GM23338 (cell line): ENCODE results near the gene COL4A5. TPM values are rescaled to one million over a fixed set of nuclear protein-coding genes. Genes with fewer than 3 reads are reported as not detected.

Experiments used
- ATAC-seq: fragments of 200-7000 bp; cut with Tn5 transposase; 3 replicates; pipeline ENCODE4 v1.9.1; 2020
- DNase-seq: peaks from one replicate; pipeline ENCODE4 v3.0.0-alpha.2; 2015; ENCODE audit warnings: low spot score
- H2AFZ ChIP-seq: fragments of 200-600 bp; sonication (generic); 2 replicates; pipeline ENCODE4 v1.8.0; 2016; ENCODE audit warnings: antibody characterized with exemption, mild to moderate bottlenecking, moderate library complexity
- H3F3A ChIP-seq: fragments of 200-600 bp; sonication (generic); replicated peaks from 2 replicates; pipeline ENCODE4 v1.8.0; 2017; ENCODE audit warnings: antibody characterized with exemption, mixed run types, low read depth
- H3K27ac ChIP-seq: fragments of 200-600 bp; sonication (generic); 2 replicates; pipeline ENCODE4 v1.6.1; 2016; ENCODE audit warnings: low read depth
- H3K27me3 ChIP-seq: fragments of 200-600 bp; sonication (generic); 2 replicates; pipeline ENCODE4 v1.8.0; 2016; ENCODE audit warnings: mild to moderate bottlenecking, mixed run types, moderate library complexity; ENCODE audit not compliant: insufficient read depth
- H3K36me3 ChIP-seq: fragments of 200-600 bp; sonication (generic); 2 replicates; pipeline ENCODE4 v1.8.0; 2016; ENCODE audit warnings: mild to moderate bottlenecking; ENCODE audit not compliant: insufficient read depth
- H3K4me1 ChIP-seq: fragments of 200-600 bp; sonication (generic); 2 replicates; pipeline ENCODE4 v1.8.0; 2016; ENCODE audit warnings: mild to moderate bottlenecking, moderate library complexity; ENCODE audit not compliant: insufficient read depth
- H3K4me2 ChIP-seq: fragments of 200-600 bp; sonication (generic); 2 replicates; pipeline ENCODE4 v1.7.1; 2017; ENCODE audit warnings: mixed run types
- H3K4me3 ChIP-seq: fragments of 200-600 bp; sonication (generic); 2 replicates; pipeline ENCODE4 v1.6.1; 2016; ENCODE audit warnings: mixed run types
- H3K79me2 ChIP-seq: fragments of 200-600 bp; sonication (generic); replicated peaks from 2 replicates; pipeline ENCODE4 v1.8.0; 2017; ENCODE audit warnings: mild to moderate bottlenecking; ENCODE audit not compliant: insufficient read depth
- H3K9me2 ChIP-seq: fragments of 200-600 bp; sonication (generic); 2 replicates; pipeline ENCODE4 v1.8.0; 2017; ENCODE audit not compliant: insufficient read depth
- H4K20me1 ChIP-seq: fragments of 200-600 bp; sonication (generic); replicated peaks from 2 replicates; pipeline ENCODE4 v1.8.0; 2017; ENCODE audit warnings: mild to moderate bottlenecking; ENCODE audit not compliant: insufficient read depth
- H3K27ac Mint-ChIP-seq: 2 replicates; pipeline ENCODE4 v1.8.0; 2020; ENCODE audit warnings: inconsistent platforms, mild to moderate bottlenecking, moderate library complexity, mixed read lengths
- H3K27me3 Mint-ChIP-seq: 3 replicates; pipeline ENCODE4 v1.8.0; 2022; ENCODE audit warnings: low read depth, mild to moderate bottlenecking, moderate library complexity, mixed read lengths, inconsistent platforms; ENCODE audit not compliant: insufficient read depth, poor library complexity
- H3K36me3 Mint-ChIP-seq: 3 replicates; pipeline ENCODE4 v1.8.0; 2021; ENCODE audit warnings: low read depth, mild to moderate bottlenecking, inconsistent platforms, moderate library complexity, mixed read lengths
- H3K4me1 Mint-ChIP-seq: 3 replicates; pipeline ENCODE4 v1.8.0; 2020; ENCODE audit warnings: mild to moderate bottlenecking, inconsistent platforms, mixed read lengths
- H3K4me3 Mint-ChIP-seq: 3 replicates; pipeline ENCODE4 v1.8.0; 2021; ENCODE audit warnings: moderate library complexity, mild to moderate bottlenecking, inconsistent platforms, mixed read lengths
- H3K9me3 Mint-ChIP-seq: 3 replicates; pipeline ENCODE4 v1.8.0; 2020; ENCODE audit warnings: moderate library complexity, mild to moderate bottlenecking, inconsistent platforms, mixed read lengths
- CREB1 ChIP-seq: fragments of 250-450 bp; sonication (Bioruptor Pico); IDR thresholded peaks from 2 replicates; pipeline ENCODE4 v1.5.0; 2020; ENCODE audit warnings: low read depth, mild to moderate bottlenecking, moderate library complexity
- CTCF ChIP-seq, 2 experiments: fragments of 200-600 bp in 1 of 2; sonication (generic) in 1 of 2; conservative IDR thresholded peaks; 2 replicates each; pipeline versions ENCODE4 v1.5.1 to v1.6.1; 2016 to 2017; ENCODE audit warnings: antibody characterized with exemption in 2 of 2, low read depth in 2 of 2, mild to moderate bottlenecking in 2 of 2, moderate library complexity in 1 of 2
- EZH2 ChIP-seq: fragments of 200-600 bp; sonication (generic); IDR thresholded peaks from one replicate; pipeline ENCODE4 v1.8.0; 2017; ENCODE audit warnings: antibody characterized with exemption, mild to moderate bottlenecking, low read depth; ENCODE audit not compliant: unreplicated experiment
- JUNB ChIP-seq: IDR thresholded peaks from one replicate; pipeline ENCODE4 v1.6.1; 2016; ENCODE audit warnings: antibody characterized with exemption; ENCODE audit not compliant: unreplicated experiment
- NANOG ChIP-seq: IDR thresholded peaks from 2 replicates; pipeline ENCODE4 v1.6.1; 2016; ENCODE audit warnings: antibody characterized with exemption, borderline replicate concordance
- STAT1 ChIP-seq: IDR thresholded peaks from one replicate; pipeline ENCODE4 v1.6.1; 2016; ENCODE audit warnings: antibody characterized with exemption; ENCODE audit not compliant: unreplicated experiment
- ZNF114 ChIP-seq: fragments of 250-450 bp; sonication (Bioruptor Pico); IDR thresholded peaks from 2 replicates; pipeline ENCODE4 v1.5.0; 2020; ENCODE audit warnings: mild to moderate bottlenecking, moderate library complexity
- ZNF331 ChIP-seq: fragments of 250-450 bp; sonication (Bioruptor Pico); IDR thresholded peaks from 2 replicates; pipeline ENCODE4 v1.5.0; 2020; ENCODE audit warnings: low read depth, mild to moderate bottlenecking, moderate library complexity
- ZNF462 ChIP-seq: fragments of 250-450 bp; sonication (Bioruptor Pico); IDR thresholded peaks from 2 replicates; pipeline ENCODE4 v1.5.0; 2020; ENCODE audit warnings: mild to moderate bottlenecking, moderate library complexity
- polyA plus RNA-seq: library from polyadenylated mRNA; unstranded; fragments of >200 nt; fragmentation: Nextera tagmentation; extraction: Ambion mirVana; gene quantifications from 2 replicates; pipeline ENCODE4 v1.2.1, GENCODE V29; 2016
- total RNA-seq: library from RNA; depleted of rRNA; stranded (reverse); fragments of >200 nt; shearing (Covaris generic); gene quantifications from 2 replicates; pipeline ENCODE4 v1.2.3, GENCODE V29; 2014
- TF ChIP-seq, protein P1 (sequence below): IDR thresholded peaks from 2 replicates; pipeline ENCODE4 v1.6.1; 2016; ENCODE audit warnings: antibody characterized with exemption
- TF ChIP-seq, protein P2 (sequence below): IDR thresholded peaks from one replicate; pipeline ENCODE4 v1.6.1; 2018; ENCODE audit warnings: antibody characterized with exemption; ENCODE audit not compliant: unreplicated experiment

Gene COL4A5
- total and polyA plus RNA-seq, 2 experiments from 2014 or later: 15.5 to 48.1 TPM

DNA sequence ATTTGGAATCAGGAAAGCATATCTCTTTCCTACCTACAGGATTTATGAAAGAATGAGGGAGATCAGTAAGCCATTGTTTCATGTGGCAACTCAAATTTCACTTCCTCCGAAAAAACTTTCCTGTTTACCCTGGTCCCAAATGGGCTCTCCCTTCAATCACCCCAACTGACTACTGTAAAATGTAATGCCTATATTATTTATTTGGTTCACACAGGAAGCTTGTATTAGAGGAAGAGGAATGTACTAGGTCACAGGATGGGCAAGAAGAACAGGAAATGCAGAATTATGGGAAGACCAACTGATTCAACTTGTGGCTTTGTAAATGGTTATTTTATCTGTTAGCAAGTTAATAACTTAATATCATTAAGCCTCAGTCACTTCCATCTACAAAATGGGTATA, 24.5 kb upstream of the COL4A5 start:
- Histone ChIP-seq H3K4me3 (no peak overlapping the region), H3F3A (no peaks in the 10 kb centered on the region), H3K27me3 (no peaks in the 10 kb centered on the region), H3K79me2 (no peaks in the 10 kb centered on the region), H4K20me1 (no peaks in the 10 kb centered on the region), H3K27ac (no peak overlapping the region), H3K4me2 (no peak overlapping the region), H3K4me1 (peaks cover 40% of the 10 kb centered on the region), H3K36me3 (no peaks in the 10 kb centered on the region), H3K9me2 (no peaks in the 10 kb centered on the region), H2AFZ (no peak overlapping the region)
- no peak for TF ChIP-seq ZNF331
- TF ChIP-seq, protein P1, sequence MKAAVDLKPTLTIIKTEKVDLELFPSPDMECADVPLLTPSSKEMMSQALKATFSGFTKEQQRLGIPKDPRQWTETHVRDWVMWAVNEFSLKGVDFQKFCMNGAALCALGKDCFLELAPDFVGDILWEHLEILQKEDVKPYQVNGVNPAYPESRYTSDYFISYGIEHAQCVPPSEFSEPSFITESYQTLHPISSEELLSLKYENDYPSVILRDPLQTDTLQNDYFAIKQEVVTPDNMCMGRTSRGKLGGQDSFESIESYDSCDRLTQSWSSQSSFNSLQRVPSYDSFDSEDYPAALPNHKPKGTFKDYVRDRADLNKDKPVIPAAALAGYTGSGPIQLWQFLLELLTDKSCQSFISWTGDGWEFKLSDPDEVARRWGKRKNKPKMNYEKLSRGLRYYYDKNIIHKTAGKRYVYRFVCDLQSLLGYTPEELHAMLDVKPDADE: no peak
- no peak for TF ChIP-seq NANOG
- no peak for TF ChIP-seq CTCF (conservative IDR thresholded peaks at IDR 0.05; ENCODE audit: low read depth in 2 of 2)
- TF ChIP-seq ZNF114 (CRISPR knock-in tag): no peak
- no peak for TF ChIP-seq JUNB
- no peak for TF ChIP-seq EZH2
- TF ChIP-seq STAT1: no peak
- TF ChIP-seq, protein P2, sequence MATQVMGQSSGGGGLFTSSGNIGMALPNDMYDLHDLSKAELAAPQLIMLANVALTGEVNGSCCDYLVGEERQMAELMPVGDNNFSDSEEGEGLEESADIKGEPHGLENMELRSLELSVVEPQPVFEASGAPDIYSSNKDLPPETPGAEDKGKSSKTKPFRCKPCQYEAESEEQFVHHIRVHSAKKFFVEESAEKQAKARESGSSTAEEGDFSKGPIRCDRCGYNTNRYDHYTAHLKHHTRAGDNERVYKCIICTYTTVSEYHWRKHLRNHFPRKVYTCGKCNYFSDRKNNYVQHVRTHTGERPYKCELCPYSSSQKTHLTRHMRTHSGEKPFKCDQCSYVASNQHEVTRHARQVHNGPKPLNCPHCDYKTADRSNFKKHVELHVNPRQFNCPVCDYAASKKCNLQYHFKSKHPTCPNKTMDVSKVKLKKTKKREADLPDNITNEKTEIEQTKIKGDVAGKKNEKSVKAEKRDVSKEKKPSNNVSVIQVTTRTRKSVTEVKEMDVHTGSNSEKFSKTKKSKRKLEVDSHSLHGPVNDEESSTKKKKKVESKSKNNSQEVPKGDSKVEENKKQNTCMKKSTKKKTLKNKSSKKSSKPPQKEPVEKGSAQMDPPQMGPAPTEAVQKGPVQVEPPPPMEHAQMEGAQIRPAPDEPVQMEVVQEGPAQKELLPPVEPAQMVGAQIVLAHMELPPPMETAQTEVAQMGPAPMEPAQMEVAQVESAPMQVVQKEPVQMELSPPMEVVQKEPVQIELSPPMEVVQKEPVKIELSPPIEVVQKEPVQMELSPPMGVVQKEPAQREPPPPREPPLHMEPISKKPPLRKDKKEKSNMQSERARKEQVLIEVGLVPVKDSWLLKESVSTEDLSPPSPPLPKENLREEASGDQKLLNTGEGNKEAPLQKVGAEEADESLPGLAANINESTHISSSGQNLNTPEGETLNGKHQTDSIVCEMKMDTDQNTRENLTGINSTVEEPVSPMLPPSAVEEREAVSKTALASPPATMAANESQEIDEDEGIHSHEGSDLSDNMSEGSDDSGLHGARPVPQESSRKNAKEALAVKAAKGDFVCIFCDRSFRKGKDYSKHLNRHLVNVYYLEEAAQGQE: no peak
- Mint-ChIP-seq H3K9me3 (no peaks in the 10 kb centered on the region), H3K27me3 (no peaks in the 10 kb centered on the region), H3K36me3 (no peaks in the 10 kb centered on the region), H3K4me3 (no peak overlapping the region), H3K27ac (peak overlapping the region; percentile 80), H3K4me1 (peaks cover 49% of the 10 kb centered on the region)
- DNase-seq (no peak), ATAC-seq (no peak)

- no peak overlapping the region for H3K4me3 Mint-ChIP-seq
- peaks cover 48% of the 10 kb centered on the region for H3K4me1 Mint-ChIP-seq
- no peaks in the 10 kb centered on the region for H3K27me3 ChIP-seq
- no peaks in the 10 kb centered on the region for H3K9me2 ChIP-seq
- no peaks in the 10 kb centered on the region for H3K9me3 Mint-ChIP-seq
- peaks cover 43% of the 10 kb centered on the region for H3K4me1 ChIP-seq
- H3K27ac ChIP-seq: no peak overlapping the region
- H2AFZ ChIP-seq: no peak overlapping the region
- H3F3A ChIP-seq: no peaks in the 10 kb centered on the region
- no peak overlapping the region for H3K27ac Mint-ChIP-seq
- H3K4me2 ChIP-seq: no peak overlapping the region
- ATAC-seq (no peak), DNase-seq (no peak)
- no peaks in the 10 kb centered on the region for H3K36me3 Mint-ChIP-seq
- H3K27me3 Mint-ChIP-seq: no peaks in the 10 kb centered on the region
- H4K20me1 ChIP-seq: no peaks in the 10 kb centered on the region
- H3K36me3 ChIP-seq: no peaks in the 10 kb centered on the region
- no peak overlapping the region for H3K4me3 ChIP-seq
- no peaks in the 10 kb centered on the region for H3K79me2 ChIP-seq
- TF ChIP-seq CREB1 (CRISPR knock-in tag) (no peak), ZNF462 (CRISPR knock-in tag) (no peak)
Measured at GRCh38 chrX:108415891-108416290, 23.7 kb upstream of the COL4A5 start.
